Loucy (cell line): ENCODE results near the gene SLX9.

Source experiments
- H2AFZ ChIP-seq: fragments of 200-600 bp; sonication (generic); 2 replicates; pipeline ENCODE4 v1.6.0; 2016; ENCODE audit warnings: antibody characterized with exemption, mild to moderate bottlenecking, low read length, moderate library complexity
- H3F3A ChIP-seq: fragments of 200-600 bp; 2 replicates; pipeline ENCODE4 v1.6.0; 2016; ENCODE audit warnings: antibody characterized with exemption, low read depth, mild to moderate bottlenecking
- H3K27me3 ChIP-seq: fragments of 200-600 bp; sonication (generic); 2 replicates; pipeline ENCODE4 v1.6.1; 2014; ENCODE audit warnings: low read length, mild to moderate bottlenecking; ENCODE audit not compliant: insufficient read depth, poor library complexity, severe bottlenecking
- H3K36me3 ChIP-seq: fragments of 200-600 bp; sonication (generic); 2 replicates; pipeline ENCODE4 v1.6.1; 2016; ENCODE audit warnings: low read length; ENCODE audit not compliant: insufficient read depth
- H3K4me1 ChIP-seq: fragments of 200-600 bp; sonication (generic); 2 replicates; pipeline ENCODE4 v1.5.1; 2014; ENCODE audit warnings: low read length, mild to moderate bottlenecking; ENCODE audit not compliant: insufficient read depth, poor library complexity, severe bottlenecking
- H3K4me2 ChIP-seq: fragments of 200-600 bp; sonication (generic); 2 replicates; pipeline ENCODE4 v1.6.0; 2014; ENCODE audit warnings: antibody characterized with exemption, low read length, low read depth, mild to moderate bottlenecking; ENCODE audit not compliant: poor library complexity, severe bottlenecking
- H3K4me3 ChIP-seq: fragments of 200-600 bp; sonication (generic); 2 replicates; pipeline ENCODE4 v1.5.1; 2014; ENCODE audit warnings: low read length, mild to moderate bottlenecking, mixed read lengths; ENCODE audit not compliant: poor library complexity, severe bottlenecking
- H3K79me2 ChIP-seq: fragments of 200-600 bp; sonication (generic); 2 replicates; pipeline ENCODE4 v1.6.1; 2014; ENCODE audit warnings: low read length; ENCODE audit not compliant: insufficient read depth
- H3K9ac ChIP-seq: fragments of 200-600 bp; sonication (generic); 2 replicates; pipeline ENCODE4 v1.6.0; 2014; ENCODE audit warnings: mild to moderate bottlenecking, low read depth, low read length, moderate library complexity; ENCODE audit not compliant: poor library complexity, severe bottlenecking
- H3K9me2 ChIP-seq: fragments of 200-600 bp; sonication (generic); replicated peaks from 2 replicates; pipeline ENCODE4 v1.6.1; 2016; ENCODE audit warnings: low read depth, low read length, mixed read lengths
- H3K9me3 ChIP-seq: fragments of 200-600 bp; sonication (generic); 2 replicates; pipeline ENCODE4 v1.6.1; 2014; ENCODE audit warnings: mild to moderate bottlenecking, antibody characterized with exemption, low read length, low read depth; ENCODE audit not compliant: insufficient read depth
- H4K20me1 ChIP-seq: fragments of 200-600 bp; sonication (generic); 2 replicates; pipeline ENCODE4 v1.6.0; 2014; ENCODE audit warnings: antibody characterized with exemption, low read length, mild to moderate bottlenecking; ENCODE audit not compliant: insufficient read depth, poor library complexity, severe bottlenecking
- CTCF ChIP-seq: fragments of 200-600 bp; sonication (generic); conservative IDR thresholded peaks from 2 replicates; pipeline ENCODE4 v1.5.1; 2014; ENCODE audit warnings: mild to moderate bottlenecking, antibody characterized with exemption, low read length
- EZH2phosphoT487 ChIP-seq: fragments of 200-600 bp; IDR thresholded peaks from 2 replicates; pipeline ENCODE4 v1.6.1; 2018; ENCODE audit warnings: antibody characterized with exemption, mild to moderate bottlenecking, moderate library complexity, borderline replicate concordance

Gene SLX9

GRCh38 chr21:44989537-44989886 is 49.7 kb downstream of the SLX9 start:
- H3K4me2 ChIP-seq: no peak overlapping the region
- H3K9me2 ChIP-seq: no peaks in the 10 kb centered on the region
- H3K4me1 ChIP-seq: no peaks in the 10 kb centered on the region
- no peaks in the 10 kb centered on the region for H3F3A ChIP-seq
- no peaks in the 10 kb centered on the region for H3K27me3 ChIP-seq
- H3K9me3 ChIP-seq: no peaks in the 10 kb centered on the region
- H4K20me1 ChIP-seq: no peaks in the 10 kb centered on the region
- peak overlapping the region; percentile 37 for H3K9ac ChIP-seq
- TF ChIP-seq EZH2phosphoT487 (no peak), CTCF (no peak)
- H3K36me3 ChIP-seq: no peaks in the 10 kb centered on the region
- no peaks in the 10 kb centered on the region for H3K79me2 ChIP-seq
- H3K4me3 ChIP-seq: no peak overlapping the region
- no peak overlapping the region for H2AFZ ChIP-seq

GRCh38 chr21:44989943-44990780 is 50.3 kb downstream of the SLX9 start:
- Histone ChIP-seq H3F3A (no peaks in the 10 kb centered on the region), H3K79me2 (no peaks in the 10 kb centered on the region), H3K9ac (no peak overlapping the region), H3K4me1 (no peaks in the 10 kb centered on the region), H3K9me3 (no peaks in the 10 kb centered on the region), H3K9me2 (no peaks in the 10 kb centered on the region), H3K4me3 (no peak overlapping the region), H3K4me2 (no peak overlapping the region), H4K20me1 (no peaks in the 10 kb centered on the region), H3K27me3 (no peaks in the 10 kb centered on the region), H3K36me3 (no peaks in the 10 kb centered on the region), H2AFZ (no peak overlapping the region)
- no peak for TF ChIP-seq EZH2phosphoT487
- no peak for TF ChIP-seq CTCF

- H3K9me2 ChIP-seq: no peaks in the 10 kb centered on the region
- no peak overlapping the region for H3K9ac ChIP-seq
- TF ChIP-seq CTCF (no peak), EZH2phosphoT487 (no peak)
- H4K20me1 ChIP-seq: no peaks in the 10 kb centered on the region
- H3K79me2 ChIP-seq: no peaks in the 10 kb centered on the region
- no peaks in the 10 kb centered on the region for H3K9me3 ChIP-seq
- H3K36me3 ChIP-seq: no peaks in the 10 kb centered on the region
- H2AFZ ChIP-seq: no peak overlapping the region
- H3K4me2 ChIP-seq: no peak overlapping the region
- no peak overlapping the region for H3K4me3 ChIP-seq
- no peaks in the 10 kb centered on the region for H3K4me1 ChIP-seq
- H3K27me3 ChIP-seq: no peaks in the 10 kb centered on the region
- no peaks in the 10 kb centered on the region for H3F3A ChIP-seq
Observed at GRCh38 chr21:44990921-44991320, 51.1 kb downstream of the SLX9 start.
